Measurements from ENCODE around the gene STK4. TPM values are rescaled to one million over a fixed set of nuclear protein-coding genes. Genes with fewer than 3 reads are reported as not detected.

Gene STK4
- total and polyA plus RNA-seq, 12 donors, result 7.1 to 39.3 (median 28.0) TPM

GRCh38 chr20:45066372-45066771 is 100.1 kb downstream of the STK4 start:
- no peaks in the 10 kb centered on the region for H3K9me3 ChIP-seq (replicated peaks in 1 of 3)
- no peaks in the 10 kb centered on the region for H3K27me3 ChIP-seq
- no peak for TF ChIP-seq POLR2A (IDR thresholded peaks at IDR 0.05)
- TF ChIP-seq, protein P1, sequence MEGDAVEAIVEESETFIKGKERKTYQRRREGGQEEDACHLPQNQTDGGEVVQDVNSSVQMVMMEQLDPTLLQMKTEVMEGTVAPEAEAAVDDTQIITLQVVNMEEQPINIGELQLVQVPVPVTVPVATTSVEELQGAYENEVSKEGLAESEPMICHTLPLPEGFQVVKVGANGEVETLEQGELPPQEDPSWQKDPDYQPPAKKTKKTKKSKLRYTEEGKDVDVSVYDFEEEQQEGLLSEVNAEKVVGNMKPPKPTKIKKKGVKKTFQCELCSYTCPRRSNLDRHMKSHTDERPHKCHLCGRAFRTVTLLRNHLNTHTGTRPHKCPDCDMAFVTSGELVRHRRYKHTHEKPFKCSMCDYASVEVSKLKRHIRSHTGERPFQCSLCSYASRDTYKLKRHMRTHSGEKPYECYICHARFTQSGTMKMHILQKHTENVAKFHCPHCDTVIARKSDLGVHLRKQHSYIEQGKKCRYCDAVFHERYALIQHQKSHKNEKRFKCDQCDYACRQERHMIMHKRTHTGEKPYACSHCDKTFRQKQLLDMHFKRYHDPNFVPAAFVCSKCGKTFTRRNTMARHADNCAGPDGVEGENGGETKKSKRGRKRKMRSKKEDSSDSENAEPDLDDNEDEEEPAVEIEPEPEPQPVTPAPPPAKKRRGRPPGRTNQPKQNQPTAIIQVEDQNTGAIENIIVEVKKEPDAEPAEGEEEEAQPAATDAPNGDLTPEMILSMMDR (IDR thresholded peaks at IDR 0.05), result no peak
- H3K4me3 ChIP-seq, result no peak overlapping the region
- H3K4me1 ChIP-seq (replicated peaks in 1 of 2), result peaks cover 19 to 31% of the 10 kb centered on the region in 2 donors
- DNase-seq, result no peak
- 91 to 94% (median 93%) methylated on average over 7 of the region's 7 CpGs for WGBS, 4 donors
- no peak overlapping the region for H3K27ac ChIP-seq
- intact Hi-C loops (cut with DNase I), result no loop called here
- no peaks in the 10 kb centered on the region for H3K36me3 ChIP-seq (replicated peaks in 1 of 2)

DNA sequence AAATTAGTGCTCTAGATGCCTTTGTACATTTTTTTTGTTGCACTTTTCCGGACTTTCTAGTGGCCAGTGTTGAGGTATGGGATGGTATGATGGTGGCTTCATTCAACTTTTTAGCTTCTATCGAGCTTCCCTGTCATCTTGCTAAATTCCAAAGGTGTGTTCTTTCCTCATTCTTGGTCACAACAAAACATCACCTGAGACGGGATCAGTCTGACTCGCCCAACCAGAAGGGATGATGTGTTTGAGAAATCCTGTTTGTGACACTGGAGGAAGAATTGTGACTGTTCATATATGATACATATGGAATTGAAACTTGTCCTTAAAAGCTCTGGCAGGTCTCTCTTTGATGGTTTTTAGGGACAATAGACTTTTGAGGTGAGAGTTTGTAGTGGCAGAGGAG is 100.8 kb downstream of the STK4 start:
- Histone ChIP-seq H3K4me3 (no peak overlapping the region), H3K27me3 (no peaks in the 10 kb centered on the region), H3K36me3 (replicated peaks in 1 of 2) (no peaks in the 10 kb centered on the region), H3K27ac (no peak overlapping the region), H3K4me1 (replicated peaks in 1 of 2) (peaks cover 25 to 38% of the 10 kb centered on the region in 2 donors), H3K9me3 (replicated peaks in 1 of 3) (no peaks in the 10 kb centered on the region)
- no peak for DNase-seq
- 93 to 100% (median 96%) methylated on average over 4 of the region's 4 CpGs for WGBS, 4 donors
- TF ChIP-seq, protein P1 (IDR thresholded peaks at IDR 0.05), result no peak
- TF ChIP-seq POLR2A (IDR thresholded peaks at IDR 0.05), result no peak
- intact Hi-C loops (cut with DNase I), result no loop called here

DNA sequence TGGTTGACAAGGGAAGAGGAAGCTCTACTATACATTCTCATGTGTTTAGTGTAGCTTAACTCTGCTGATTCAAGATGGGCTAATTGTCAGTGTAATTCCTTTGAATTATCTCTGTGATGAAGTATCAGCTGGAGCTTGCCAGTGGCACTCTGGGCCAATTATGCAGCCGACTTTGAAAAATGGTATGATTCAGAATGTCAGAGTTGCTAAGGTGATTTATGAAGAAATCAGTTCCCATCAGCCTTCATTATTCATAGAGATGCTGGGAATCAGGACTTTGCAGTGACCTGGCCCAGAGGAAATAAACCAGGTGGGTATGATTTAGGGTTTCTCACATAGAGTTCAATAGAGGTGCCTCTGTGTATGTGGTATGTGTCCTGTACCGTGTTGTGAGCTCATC is 101.2 kb downstream of the STK4 start:
- Histone ChIP-seq H3K27me3 (no peaks in the 10 kb centered on the region), H3K36me3 (replicated peaks in 1 of 2) (no peaks in the 10 kb centered on the region), H3K27ac (no peak overlapping the region), H3K9me3 (replicated peaks in 1 of 3) (no peaks in the 10 kb centered on the region), H3K4me1 (replicated peaks in 1 of 2) (peaks cover 26 to 41% of the 10 kb centered on the region in 2 donors), H3K4me3 (no peak overlapping the region)
- peak in 5 of 7 donors; percentile 32 to 70 (median 57) for DNase-seq
- intact Hi-C loops (cut with DNase I), result no loop called here
- TF ChIP-seq, protein P1 (IDR thresholded peaks at IDR 0.05), result no peak
- no peak for TF ChIP-seq POLR2A (IDR thresholded peaks at IDR 0.05)
- 57 to 66% (median 60%) methylated on average over 2 of the region's 2 CpGs for WGBS, 4 donors

GRCh38 chr20:45069261-45069660 is 102.9 kb downstream of the STK4 start:
- 86 to 90% (median 88%) methylated on average over 1 of the region's 1 CpG for WGBS, 4 donors
- no peak for DNase-seq
- intact Hi-C loops (cut with DNase I), result no loop called here

More at GRCh38 chr20:45069261-45069660, 102.9 kb downstream of the STK4 start:
- Histone ChIP-seq H3K36me3 (replicated peaks in 1 of 2) (no peaks in the 10 kb centered on the region), H3K27ac (peak overlapping the region in 2 of 5 donors; percentile 2 to 10), H3K4me3 (no peak overlapping the region), H3K4me1 (replicated peaks in 1 of 2) (peaks cover 26 to 41% of the 10 kb centered on the region in 2 donors), H3K27me3 (no peaks in the 10 kb centered on the region), H3K9me3 (replicated peaks in 1 of 3) (no peaks in the 10 kb centered on the region)
- TF ChIP-seq POLR2A (IDR thresholded peaks at IDR 0.05), result no peak
- TF ChIP-seq, protein P1 (IDR thresholded peaks at IDR 0.05), result no peak

Measured in adrenal gland (tissue), 12 donors.